NCI-H1436 treated with DMSO at 0.1 percent for 48 hours (cell line): Measurements from ENCODE around the gene ZNF366.
"Not testable (repeated sequence)": the region's sequence is repeated elsewhere in the genome, so short reads cannot be mapped to it uniquely, and the experiment has no call there.

ENCODE experiments used
- DNase-seq: peaks from one replicate; lab custom pipeline; 2025; lab: John Stamatoyannopoulos, UW

The ZNF366 gene

DNA sequence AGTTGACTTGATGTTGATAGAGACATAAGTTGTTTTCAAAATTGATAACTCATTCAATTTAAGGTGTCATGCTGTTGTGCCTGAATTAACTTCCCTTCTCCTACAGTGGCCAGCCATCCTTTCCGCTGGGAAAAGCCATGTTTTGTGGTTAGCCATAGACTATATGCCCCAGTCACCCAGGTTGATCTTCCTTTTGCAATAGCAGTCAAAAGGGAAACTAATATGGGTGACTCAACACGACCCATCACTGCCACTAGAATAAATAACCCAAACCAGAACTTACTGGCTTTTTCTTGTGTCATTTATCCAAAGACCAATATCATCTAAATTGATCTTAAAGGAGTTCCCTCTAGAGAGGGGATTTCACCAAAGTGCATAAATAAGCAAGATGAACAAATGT lies 99.7 kb downstream of the ZNF366 start:
- no peak for DNase-seq

DNA sequence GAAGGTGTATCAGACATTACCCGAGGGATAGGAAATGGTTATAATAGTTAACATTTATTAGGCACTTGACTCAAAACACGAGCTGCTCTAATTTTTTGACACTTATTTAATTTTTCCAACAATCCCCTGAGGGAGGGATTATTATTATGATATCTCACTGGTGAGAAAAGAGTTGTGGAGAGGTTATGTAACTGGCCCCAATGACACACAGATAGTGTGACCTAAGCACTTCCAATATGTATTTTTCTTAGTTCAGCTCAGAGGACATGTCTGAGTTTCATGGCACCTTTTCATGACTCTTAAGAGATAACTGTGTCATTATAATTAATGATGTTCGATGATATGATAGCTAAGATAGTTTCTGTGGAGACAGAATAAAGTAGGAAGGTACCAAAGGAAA lies 100.1 kb downstream of the ZNF366 start:
- DNase-seq: no peak

DNA sequence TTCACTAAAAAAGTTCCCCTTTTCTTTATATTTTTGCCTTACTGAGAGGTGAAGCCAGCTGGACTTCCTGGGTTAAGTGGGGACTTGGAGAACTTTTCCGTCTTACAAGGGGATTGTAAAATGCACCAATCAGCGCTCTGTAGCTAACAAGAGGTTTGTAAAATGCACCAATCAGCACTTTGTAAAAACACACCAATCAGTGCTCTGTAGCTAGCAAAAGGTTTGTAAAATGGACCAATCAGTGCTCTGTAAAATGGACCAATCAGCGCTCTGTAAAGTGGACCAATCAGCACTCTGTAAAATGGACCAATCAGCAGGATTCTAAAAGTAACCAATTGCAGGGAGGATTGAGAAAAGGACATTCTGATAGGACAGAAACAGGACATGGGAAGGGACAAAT lies 102.4 kb downstream of the ZNF366 start:
- not testable (repeated sequence) for DNase-seq

DNA sequence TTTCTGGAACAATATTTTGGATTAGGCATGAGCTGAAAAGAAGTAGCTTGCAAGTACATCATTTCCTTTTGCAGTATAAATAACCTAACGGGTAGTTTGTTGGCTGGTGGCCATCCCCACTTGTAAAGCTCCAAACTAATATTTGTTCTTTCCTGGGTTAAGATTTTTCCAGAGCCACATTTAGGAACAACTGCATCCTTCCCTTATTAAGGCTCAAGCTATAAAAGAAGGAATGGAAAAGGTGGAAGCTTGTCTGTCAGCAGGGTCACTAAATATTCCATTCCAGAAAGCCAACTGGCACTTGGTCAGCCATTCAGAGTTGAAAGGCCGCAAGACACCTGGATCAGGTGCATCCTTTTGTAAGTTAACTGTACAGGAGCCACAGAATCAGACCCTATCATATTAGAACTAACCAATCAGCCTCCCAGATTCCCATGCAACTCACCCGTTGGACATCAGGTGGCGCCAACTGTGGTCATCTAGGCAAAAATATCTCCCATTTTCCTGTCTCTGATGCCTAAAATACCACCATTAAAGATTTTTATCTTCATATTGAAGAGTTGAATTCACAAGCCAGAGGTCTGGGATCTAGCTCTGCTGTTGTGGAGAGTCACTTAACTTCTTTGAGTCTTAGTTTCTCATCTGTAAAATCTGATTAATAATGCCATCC lies 104.1 kb downstream of the ZNF366 start:
- DNase-seq: no peak

DNA sequence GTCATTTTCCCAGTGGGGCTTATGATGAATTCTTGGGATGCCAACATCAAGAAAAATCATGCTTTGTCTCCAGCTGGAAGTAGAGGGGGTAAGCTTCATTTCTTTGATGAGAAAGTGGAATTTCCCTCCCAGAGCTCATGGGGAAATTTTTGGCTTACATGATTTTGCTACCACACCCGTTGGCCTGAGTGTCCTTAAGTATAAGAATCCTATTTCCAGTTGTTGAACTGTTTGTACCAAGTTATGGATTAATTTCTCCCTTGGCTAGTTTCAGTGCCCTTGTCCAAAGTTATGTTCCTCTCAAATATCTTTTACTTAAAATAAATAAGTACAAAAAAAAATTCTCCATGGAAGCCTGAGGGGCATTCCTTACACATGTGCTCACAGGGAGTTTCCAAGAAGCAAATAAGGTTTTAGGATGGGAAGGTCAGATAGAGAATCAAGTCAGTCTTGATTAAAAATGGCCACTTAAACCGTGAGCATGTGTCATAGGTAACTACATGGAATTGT lies 104.8 kb downstream of the ZNF366 start:
- DNase-seq: no peak

DNA sequence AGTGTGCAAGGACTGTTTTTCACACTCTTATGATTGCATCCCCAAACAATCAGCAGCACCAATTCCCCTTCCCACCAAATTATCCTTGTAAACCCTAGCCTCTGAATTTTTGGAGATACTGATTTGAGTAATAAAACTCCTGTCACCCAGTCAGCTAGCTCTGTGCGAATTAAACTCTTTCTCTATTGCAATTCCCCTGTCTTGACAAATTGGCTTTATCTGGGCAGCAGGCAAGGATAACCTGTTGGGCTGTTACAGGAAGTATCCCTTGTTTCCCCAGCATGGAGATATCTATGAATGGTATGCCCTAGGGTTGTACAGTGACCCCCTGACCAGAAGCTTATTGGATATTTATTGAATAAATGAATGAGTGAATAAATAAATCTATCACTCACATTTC lies 106.3 kb downstream of the ZNF366 start:
- DNase-seq: no peak

DNA sequence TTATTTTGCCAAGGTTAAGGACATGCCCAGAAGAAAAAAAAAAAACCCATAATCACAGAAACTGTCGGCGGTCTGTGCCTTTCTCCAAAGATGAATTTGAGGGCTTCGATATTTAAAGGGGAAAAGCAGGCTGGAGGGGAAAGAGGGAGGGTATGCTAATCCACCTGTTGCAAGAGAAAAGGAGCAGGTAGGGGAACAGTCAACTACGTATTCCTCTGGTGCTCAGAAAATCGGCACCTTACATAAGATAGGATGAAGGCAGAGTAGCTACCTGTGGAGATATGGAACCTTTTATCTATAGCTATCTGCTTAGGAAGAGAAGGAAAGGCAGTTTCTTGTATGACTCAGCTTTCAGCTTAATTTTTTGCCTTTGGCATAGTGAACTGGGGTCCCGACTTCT lies 109.4 kb downstream of the ZNF366 start:
- DNase-seq: no peak

DNA sequence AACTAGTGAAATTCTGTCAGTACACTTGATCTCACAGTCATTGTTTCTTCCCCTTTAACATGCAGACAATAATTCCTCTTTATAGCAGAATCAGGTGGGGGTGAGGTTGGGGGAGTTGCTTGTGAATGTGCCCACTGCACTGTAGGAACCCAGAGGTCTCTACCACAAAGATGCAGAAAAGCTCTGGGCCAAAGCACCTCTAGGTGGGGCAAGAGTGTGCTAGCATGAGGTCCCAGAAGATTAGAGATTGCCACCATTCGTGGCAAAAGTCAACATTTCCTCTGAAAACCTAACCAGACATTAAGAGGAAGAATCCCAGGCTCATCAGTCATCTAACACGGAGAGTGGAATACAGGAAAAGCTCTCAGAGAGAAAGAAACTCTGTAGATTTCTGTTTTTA lies 112.5 kb downstream of the ZNF366 start:
- no peak for DNase-seq

DNA sequence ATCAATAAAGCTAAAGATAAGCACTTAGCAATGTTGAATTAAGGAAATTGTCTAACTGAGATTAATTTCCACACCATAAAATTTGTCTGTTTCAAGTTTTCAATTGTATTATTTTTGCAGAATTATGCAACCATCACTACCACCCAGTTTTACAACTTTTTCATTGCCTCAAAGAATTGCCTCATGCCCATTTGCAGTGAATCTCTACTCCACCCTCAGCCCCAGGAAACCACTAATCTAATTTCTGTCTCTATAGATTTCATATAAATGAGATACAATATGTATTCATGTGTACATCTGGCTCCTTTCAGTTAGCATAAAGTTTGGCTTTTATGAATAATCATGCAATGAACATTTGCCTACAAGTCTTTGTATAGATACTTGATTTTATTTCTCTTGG lies 114.2 kb downstream of the ZNF366 start:
- no peak for DNase-seq
